ENCODE data around the gene ANKRD42. TPM values are rescaled to one million over a fixed set of nuclear protein-coding genes. Genes with fewer than 3 reads are reported as not detected.
A peak's percentile ranks its signal among the peaks of the same experiment; 100 is the strongest.
"Not testable (repeated sequence)": the region's sequence is repeated elsewhere in the genome, so short reads cannot be mapped to it uniquely, and the experiment has no call there.

Gene ANKRD42
- polyA plus RNA-seq, 3 donors from 2014 or later: 3.1 to 5.0 (median 4.2) TPM

DNA sequence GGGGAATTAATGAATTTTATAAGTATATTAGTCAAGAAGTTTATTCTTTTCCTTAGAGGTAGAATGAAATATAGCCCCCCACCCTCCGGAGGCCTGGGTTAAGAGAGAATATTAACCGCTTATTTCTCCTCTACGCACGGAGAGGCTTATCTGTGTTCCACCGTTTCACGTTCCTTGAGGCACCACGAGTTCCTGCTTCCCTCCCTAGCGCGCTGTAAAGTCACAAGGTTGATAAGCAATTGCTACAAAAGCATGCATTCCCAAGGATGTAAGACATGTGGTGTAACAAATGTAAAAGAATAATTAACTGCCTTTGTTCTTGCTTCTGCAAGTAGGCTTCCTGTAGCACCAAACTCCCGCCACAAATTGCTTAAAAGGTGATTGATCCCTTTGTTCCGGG, 1.5 kb upstream of the ANKRD42 start:
- Mint-ChIP-seq H3K4me3 (peak overlapping the region in 4 of 5 donors; percentile 97 to 99 (median 98)), H3K36me3 (peaks cover 7 to 13% (median 13%) of the 10 kb centered on the region in 3 donors), H3K9me3 (no peaks in the 10 kb centered on the region), H3K4me1 (peaks cover 46 to 54% of the 10 kb centered on the region in 2 donors), H3K27ac (peak overlapping the region; percentile 98 to 100 (median 100)), H3K27me3 (ENCODE audit: low read depth in 3 of 3) (peaks cover 16 to 26% (median 17%) of the 10 kb centered on the region in 3 donors)
- no peak for DNase-seq

DNA sequence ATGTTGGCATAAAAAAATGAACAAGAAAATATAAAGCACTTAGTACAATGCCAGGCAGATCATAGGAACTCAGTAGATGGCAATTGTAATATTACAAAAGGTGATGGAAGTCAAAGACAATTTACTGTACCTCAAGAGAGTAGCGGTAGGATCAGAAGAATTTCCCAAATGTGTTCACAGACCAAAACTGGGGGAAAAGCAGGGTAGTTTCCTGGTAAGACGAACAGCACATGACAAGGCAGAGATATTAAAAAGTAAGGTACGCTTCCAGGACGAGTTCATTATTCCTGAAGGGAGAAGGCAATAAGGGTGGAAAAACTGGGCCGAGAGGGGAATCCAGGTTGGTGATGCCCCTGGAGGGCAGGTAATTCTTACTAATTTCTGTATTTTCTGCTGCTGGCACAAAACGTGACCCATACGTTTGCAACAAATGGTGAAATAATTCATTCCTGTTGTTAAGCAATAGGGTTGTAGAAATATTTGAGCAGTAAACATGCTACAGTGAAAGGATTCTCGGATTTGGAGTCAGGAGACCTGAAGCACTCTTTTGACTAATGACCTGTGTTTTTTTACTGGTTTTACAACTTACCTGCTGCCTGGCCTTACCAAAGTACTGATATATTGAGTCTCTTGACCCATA, 786 bp upstream of the ANKRD42 start:
- no peak for DNase-seq
- H3K4me3 Mint-ChIP-seq: peak overlapping the region; percentile 96 to 99 (median 98)
- no peaks in the 10 kb centered on the region for H3K9me3 Mint-ChIP-seq
- peaks cover 7 to 13% (median 10%) of the 10 kb centered on the region in 3 donors for H3K36me3 Mint-ChIP-seq
- H3K4me1 Mint-ChIP-seq: peaks cover 47 to 58% of the 10 kb centered on the region in 2 donors
- peaks cover 16 to 24% (median 17%) of the 10 kb centered on the region in 3 donors for H3K27me3 Mint-ChIP-seq (ENCODE audit: low read depth in 3 of 3)
- H3K27ac Mint-ChIP-seq: peak overlapping the region; percentile 98 to 100 (median 100)

DNA sequence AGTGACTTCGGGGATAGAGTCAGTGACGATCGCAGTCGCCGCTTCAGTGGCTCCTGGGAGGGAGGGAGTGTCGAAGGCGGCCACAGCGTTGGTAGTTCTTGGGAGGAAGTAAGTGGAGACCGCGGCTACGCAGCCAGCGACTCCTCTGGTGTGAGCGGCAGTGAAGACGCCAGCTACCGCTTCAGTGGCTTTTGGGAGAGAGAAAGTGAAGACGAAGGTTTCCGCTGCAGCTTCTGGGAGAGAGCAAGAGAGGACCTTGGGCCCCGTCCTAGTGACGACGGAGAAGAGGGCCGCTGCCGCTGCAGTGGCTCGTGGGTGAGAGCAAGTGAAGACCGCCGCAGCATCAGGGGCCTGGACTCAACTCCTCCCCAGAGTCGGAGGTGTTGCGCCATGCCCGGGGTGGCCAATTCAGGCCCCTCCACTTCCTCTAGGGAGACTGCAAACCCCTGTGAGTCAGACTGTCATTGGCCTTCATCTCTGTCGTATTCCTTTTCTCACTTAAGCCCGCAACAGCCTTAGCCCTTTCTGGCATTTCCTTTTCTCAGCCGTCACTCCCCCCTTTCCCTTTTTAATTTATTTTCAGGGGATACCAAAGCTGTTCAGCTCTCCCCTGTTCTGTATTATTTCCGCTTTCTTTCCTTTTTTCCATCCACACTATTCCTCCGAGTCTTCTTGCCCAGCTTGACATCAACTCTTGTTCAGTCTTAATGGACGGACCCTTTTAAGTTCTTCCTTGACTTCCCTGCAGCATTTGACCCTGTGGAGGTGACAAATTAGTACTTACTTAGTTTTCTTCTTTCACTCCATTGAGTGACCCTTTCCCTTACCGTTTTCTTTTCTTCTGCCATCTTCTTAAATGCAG, 1.0 kb downstream of the ANKRD42 start:
- H3K36me3 Mint-ChIP-seq: peaks cover 4 to 10% (median 5%) of the 10 kb centered on the region in 3 donors
- peak; percentile 86 to 90 (median 88) for DNase-seq
- H3K27ac Mint-ChIP-seq: peak overlapping the region; percentile 98 to 100 (median 100)
- H3K4me1 Mint-ChIP-seq: peaks cover 47 to 58% of the 10 kb centered on the region in 2 donors
- H3K9me3 Mint-ChIP-seq: no peaks in the 10 kb centered on the region
- H3K27me3 Mint-ChIP-seq (ENCODE audit: low read depth in 3 of 3): peaks cover 16 to 24% (median 17%) of the 10 kb centered on the region in 3 donors
- H3K4me3 Mint-ChIP-seq: peak overlapping the region; percentile 96 to 99 (median 98)

DNA sequence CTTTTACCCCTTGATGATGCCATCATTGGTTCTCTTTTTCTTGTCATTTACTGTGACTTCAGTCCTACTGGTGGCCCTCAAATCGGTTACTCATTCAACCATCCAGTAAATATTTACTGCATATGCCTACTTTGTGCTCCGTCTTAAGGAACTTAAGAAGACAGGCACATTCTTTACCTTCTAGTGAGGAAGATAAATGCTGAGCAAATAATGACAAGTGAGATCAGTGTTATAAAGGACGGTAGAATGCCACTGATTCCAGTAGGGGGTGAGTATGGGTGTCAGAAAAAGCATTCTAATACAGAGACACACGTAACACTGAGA, 1.6 kb downstream of the ANKRD42 start:
- Mint-ChIP-seq H3K27me3 (ENCODE audit: low read depth in 3 of 3) (peaks cover 16 to 24% (median 17%) of the 10 kb centered on the region in 3 donors), H3K4me1 (peaks cover 47 to 58% of the 10 kb centered on the region in 2 donors), H3K9me3 (no peaks in the 10 kb centered on the region), H3K36me3 (peaks cover 9 to 13% (median 9%) of the 10 kb centered on the region in 3 donors), H3K4me3 (peak overlapping the region; percentile 96 to 99 (median 98)), H3K27ac (peak overlapping the region; percentile 98 to 100 (median 100))
- DNase-seq: no peak

DNA sequence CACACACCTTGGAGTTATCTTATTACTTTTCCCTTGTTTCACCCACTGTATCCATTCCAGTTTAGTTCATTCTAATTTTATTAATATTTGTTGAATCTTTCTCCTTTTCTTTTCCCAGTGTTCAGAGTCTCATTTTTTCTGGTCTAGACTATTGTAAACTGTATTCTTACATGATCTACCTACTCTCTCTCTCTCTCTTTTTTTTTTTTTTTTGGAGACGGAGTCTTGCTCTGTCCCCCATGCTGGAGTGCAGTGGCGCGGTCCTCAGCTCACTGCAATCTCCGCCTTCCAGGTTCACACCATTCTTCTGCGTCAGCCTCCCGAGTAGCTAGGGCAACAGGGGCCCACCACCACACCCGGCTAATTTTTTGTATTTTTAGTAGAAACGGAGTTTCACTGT, 2.1 kb downstream of the ANKRD42 start:
- Mint-ChIP-seq H3K9me3 (no peaks in the 10 kb centered on the region), H3K27me3 (ENCODE audit: low read depth in 3 of 3) (peaks cover 16 to 24% (median 17%) of the 10 kb centered on the region in 3 donors), H3K36me3 (peaks cover 11 to 15% (median 14%) of the 10 kb centered on the region in 3 donors), H3K27ac (peak overlapping the region; percentile 98 to 100 (median 100)), H3K4me1 (peaks cover 47 to 58% of the 10 kb centered on the region in 2 donors), H3K4me3 (peak overlapping the region in 4 of 5 donors; percentile 96 to 99 (median 98))
- no peak for DNase-seq

DNA sequence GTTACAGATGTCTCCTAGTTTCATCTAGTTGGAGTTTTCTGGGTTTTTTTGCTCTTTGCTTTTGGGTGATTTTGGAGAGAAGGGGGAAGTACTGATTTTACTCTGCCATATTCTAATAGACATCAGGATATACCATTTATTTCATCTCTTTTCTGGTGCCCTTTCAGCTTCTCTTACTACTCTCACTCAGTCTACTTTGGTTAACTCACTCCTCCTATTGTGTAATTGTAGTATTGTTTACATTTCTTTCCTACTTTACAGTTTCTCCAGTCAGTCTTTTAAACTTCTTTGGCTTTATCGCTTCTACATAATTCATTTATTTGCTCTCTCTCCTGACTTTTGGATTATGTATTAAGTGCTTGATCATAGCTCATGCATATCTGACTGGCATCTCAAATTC, 6.5 kb downstream of the ANKRD42 start:
- Mint-ChIP-seq H3K4me3 (no peak overlapping the region), H3K4me1 (peaks cover 20 to 23% of the 10 kb centered on the region in 2 donors), H3K9me3 (no peaks in the 10 kb centered on the region), H3K27ac (no peak overlapping the region), H3K36me3 (peaks cover 7 to 30% (median 22%) of the 10 kb centered on the region in 3 donors), H3K27me3 (ENCODE audit: low read depth in 3 of 3) (peaks cover 0 to 2% (median 2%) of the 10 kb centered on the region in 3 donors)
- DNase-seq: no peak

DNA sequence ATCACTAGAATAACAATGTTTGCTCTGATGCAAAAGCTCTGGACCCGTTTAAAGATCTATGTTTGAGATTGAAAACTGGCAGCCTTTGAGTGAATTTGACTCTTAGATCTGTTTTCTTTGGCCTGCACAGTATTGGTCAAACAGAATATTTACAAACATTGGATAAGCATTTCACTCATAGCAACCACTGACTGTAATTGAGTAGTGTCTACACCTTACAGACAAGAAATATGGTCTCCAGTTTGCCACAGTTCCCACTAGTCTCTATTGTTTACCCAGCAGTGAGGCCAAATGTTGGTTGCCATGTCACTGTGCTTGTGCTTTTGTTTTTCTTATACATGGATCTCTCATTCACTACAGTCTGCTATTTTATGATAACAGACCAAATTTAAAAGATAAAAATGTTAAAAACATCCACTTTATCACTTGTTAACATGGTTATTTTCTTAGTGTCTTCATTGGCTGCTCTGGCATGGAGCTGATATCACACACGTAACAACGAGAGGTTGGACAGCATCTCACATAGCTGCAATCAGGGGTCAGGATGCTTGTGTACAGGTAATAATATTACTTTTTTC, 12.2 kb downstream of the ANKRD42 start:
- no peak for DNase-seq
- H3K9me3 Mint-ChIP-seq: no peaks in the 10 kb centered on the region
- no peak overlapping the region for H3K27ac Mint-ChIP-seq
- H3K4me3 Mint-ChIP-seq: no peak overlapping the region
- peaks cover 17 to 38% (median 37%) of the 10 kb centered on the region in 3 donors for H3K36me3 Mint-ChIP-seq
- H3K4me1 Mint-ChIP-seq: no peaks in the 10 kb centered on the region
- no peaks in the 10 kb centered on the region for H3K27me3 Mint-ChIP-seq (ENCODE audit: low read depth in 3 of 3)

DNA sequence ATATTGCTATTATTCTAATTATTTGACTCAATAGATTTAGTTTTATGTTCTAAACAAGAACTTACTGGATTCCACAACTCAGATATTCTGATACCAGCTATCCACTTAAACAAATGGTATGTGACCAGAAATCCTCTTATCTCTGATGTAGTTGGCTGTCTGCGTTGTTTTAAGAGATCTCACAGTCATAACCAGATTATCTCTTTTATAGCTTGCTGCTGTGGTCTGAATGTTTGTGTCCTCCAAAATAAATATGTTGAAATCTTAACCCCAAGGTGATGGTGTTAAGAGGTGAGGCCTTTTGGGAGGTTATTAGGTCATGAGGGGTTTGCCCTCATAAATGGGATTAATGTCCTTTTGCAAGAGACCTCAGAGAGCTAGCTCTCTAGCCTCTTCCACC, 12.7 kb downstream of the ANKRD42 start:
- Mint-ChIP-seq H3K4me1 (no peaks in the 10 kb centered on the region), H3K36me3 (peaks cover 17 to 38% (median 35%) of the 10 kb centered on the region in 3 donors), H3K4me3 (no peak overlapping the region), H3K27me3 (ENCODE audit: low read depth in 3 of 3) (no peaks in the 10 kb centered on the region), H3K27ac (no peak overlapping the region), H3K9me3 (no peaks in the 10 kb centered on the region)
- DNase-seq: no peak

DNA sequence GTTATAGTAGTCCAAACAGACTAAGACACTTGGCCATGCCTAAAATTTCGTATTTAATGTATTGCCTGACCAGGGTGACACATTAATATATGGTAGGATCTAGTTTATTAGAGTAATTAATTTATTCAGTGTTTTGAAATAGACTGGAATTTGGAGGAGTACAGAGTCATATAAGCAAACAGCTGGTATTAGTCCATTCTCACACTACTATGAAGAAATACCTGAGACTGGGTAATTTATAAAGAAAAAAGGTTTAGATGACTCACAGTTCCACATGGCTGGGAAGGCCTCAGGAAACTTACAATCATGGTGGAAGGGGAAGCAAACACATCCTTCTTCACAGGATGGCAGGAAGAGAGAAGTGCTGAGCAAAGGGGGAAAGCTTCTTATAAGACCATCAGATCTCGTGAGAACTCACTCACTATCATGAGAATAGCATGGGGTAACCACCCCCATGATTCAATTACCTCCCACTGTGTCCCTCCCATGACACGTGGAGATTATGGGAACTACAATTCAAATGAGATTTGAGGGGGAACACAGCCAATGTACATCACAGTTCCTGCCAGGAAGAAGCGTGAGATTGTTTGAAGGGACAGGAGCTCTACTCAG, 13.4 kb downstream of the ANKRD42 start:
- H3K9me3 Mint-ChIP-seq; DNase-seq; H3K27me3 Mint-ChIP-seq (ENCODE audit: low read depth in 3 of 3); H3K4me3 Mint-ChIP-seq; H3K4me1 Mint-ChIP-seq; H3K27ac Mint-ChIP-seq: not testable (repeated sequence)
- H3K36me3 Mint-ChIP-seq: peaks cover 17 to 41% (median 32%) of the 10 kb centered on the region in 3 donors

DNA sequence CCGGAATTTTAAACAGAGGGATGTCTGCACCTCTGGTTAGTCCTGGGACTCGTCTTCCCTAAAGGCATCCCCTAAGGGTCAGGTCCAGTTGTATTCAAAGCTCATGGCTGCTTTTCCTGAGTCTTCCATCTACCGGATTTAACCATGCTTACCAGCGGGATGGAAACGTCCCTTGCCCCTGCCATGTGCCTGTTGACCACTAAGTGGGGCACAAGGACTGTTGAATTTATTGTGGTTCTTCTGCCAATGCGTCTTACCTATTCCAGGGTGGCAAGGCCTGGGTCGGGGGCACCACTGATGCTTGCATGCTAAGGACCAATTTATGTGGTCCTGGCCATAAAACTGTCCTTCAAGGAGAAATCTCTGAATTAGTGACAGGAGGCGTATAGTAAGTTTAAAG, 25.6 kb downstream of the ANKRD42 start:
- Mint-ChIP-seq H3K36me3 (peaks cover 4 to 7% (median 5%) of the 10 kb centered on the region in 3 donors), H3K4me3 (no peak overlapping the region), H3K9me3 (no peaks in the 10 kb centered on the region), H3K4me1 (no peaks in the 10 kb centered on the region), H3K27me3 (ENCODE audit: low read depth in 3 of 3) (peaks cover 0 to 12% (median 0%) of the 10 kb centered on the region in 3 donors), H3K27ac (no peak overlapping the region)
- no peak for DNase-seq

DNA sequence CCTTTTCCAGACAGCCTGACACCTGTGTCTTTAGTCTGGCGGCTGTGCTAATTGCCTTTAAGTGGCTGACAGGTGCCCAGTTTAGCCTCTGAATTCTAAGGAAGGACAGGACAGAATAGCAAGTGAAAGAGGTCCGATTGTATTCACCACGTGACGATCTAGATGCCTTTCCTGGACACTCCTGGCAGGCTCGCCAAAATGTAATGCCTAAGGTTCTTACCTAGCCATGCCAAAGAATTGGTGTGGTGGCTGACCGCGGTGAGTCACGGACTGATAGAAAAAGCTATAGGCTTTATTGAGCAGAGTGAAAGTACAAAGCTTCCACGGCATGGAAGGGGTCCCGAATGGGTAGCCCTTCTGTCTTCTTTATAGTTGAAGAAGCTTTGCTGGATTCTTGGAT, 26.7 kb downstream of the ANKRD42 start:
- H3K27me3 Mint-ChIP-seq (ENCODE audit: low read depth in 3 of 3): peaks cover 0 to 12% (median 0%) of the 10 kb centered on the region in 3 donors
- no peak for DNase-seq
- H3K4me1 Mint-ChIP-seq: no peaks in the 10 kb centered on the region
- no peaks in the 10 kb centered on the region for H3K9me3 Mint-ChIP-seq
- no peak overlapping the region for H3K27ac Mint-ChIP-seq
- peaks cover 0 to 4% (median 0%) of the 10 kb centered on the region in 3 donors for H3K36me3 Mint-ChIP-seq
- H3K4me3 Mint-ChIP-seq: no peak overlapping the region

DNA sequence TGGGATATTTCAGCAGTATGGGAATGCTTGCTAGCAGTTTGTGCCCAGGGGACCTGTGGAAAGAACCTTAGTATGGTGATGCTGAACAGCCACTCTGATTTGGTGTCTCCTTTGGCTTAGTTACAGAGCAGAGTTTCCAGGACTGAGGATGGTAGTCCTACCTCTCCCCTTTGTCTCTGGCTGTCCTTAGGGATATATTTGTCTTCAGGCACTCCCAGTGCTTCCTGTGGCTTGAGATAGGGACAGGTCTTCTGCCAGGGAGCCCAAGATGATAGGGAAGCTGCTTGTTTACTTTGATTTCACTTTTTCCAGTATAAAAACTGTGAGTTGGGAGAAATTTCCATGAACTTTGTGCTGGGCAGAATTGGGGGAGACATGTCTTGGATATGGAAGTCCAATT, 28.2 kb downstream of the ANKRD42 start:
- H3K27ac Mint-ChIP-seq: no peak overlapping the region
- H3K4me1 Mint-ChIP-seq: no peaks in the 10 kb centered on the region
- peaks cover 0 to 12% (median 0%) of the 10 kb centered on the region in 3 donors for H3K27me3 Mint-ChIP-seq (ENCODE audit: low read depth in 3 of 3)
- H3K9me3 Mint-ChIP-seq: no peaks in the 10 kb centered on the region
- no peak for DNase-seq
- no peak overlapping the region for H3K4me3 Mint-ChIP-seq
- H3K36me3 Mint-ChIP-seq: peaks cover 0 to 4% (median 0%) of the 10 kb centered on the region in 3 donors

DNA sequence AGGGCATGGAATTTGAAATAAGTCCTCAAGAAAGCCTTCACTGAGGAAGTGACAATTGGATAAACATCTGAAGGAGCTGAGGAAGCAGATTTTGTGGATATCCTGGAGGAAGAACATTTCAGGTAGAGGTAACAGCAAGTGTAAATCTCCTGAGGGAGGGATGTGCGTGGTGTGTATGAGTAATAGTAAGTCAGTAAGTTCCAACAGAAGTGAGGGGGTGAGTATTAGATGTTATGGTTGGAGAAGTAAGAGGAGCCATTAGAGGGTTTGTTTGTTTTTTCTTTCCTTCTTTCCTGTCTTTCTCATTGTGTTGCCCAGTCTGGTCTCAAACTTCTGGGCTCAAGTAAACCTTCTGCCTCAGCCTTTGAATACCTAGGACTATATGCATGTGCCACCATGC, 29.0 kb downstream of the ANKRD42 start:
- Mint-ChIP-seq H3K36me3 (peaks cover 0 to 4% (median 0%) of the 10 kb centered on the region in 3 donors), H3K27me3 (ENCODE audit: low read depth in 3 of 3) (peaks cover 0 to 12% (median 0%) of the 10 kb centered on the region in 3 donors), H3K4me1 (no peaks in the 10 kb centered on the region), H3K4me3 (no peak overlapping the region), H3K9me3 (no peaks in the 10 kb centered on the region), H3K27ac (peak overlapping the region in 1 of 6 donors; percentile 20)
- no peak for DNase-seq

Data from immature natural killer cell (primary cell).